Measurements from ENCODE around the gene KRT86.
"Not testable (repeated sequence)": the region's sequence is repeated elsewhere in the genome, so short reads cannot be mapped to it uniquely, and the experiment has no call there.

The KRT86 gene

GRCh38 chr12:52270541-52271070 is 3.8 kb upstream of the KRT86 start:
- peak; percentile 1 for DNase-seq

- DNase-seq: no peak
Measured at GRCh38 chr12:52271158-52271557, 3.3 kb upstream of the KRT86 start.

GRCh38 chr12:52275686-52276085 is 1.2 kb downstream of the KRT86 start:
- peak; percentile 4 for DNase-seq

- DNase-seq: peak; percentile 12
Measured at GRCh38 chr12:52277486-52278245, 3.2 kb downstream of the KRT86 start.

- DNase-seq: peak; percentile 82
Measured at GRCh38 chr12:52278575-52279421, 4.4 kb downstream of the KRT86 start.

GRCh38 chr12:52279422-52280318 is 5.2 kb downstream of the KRT86 start:
- DNase-seq: peak; percentile 1

GRCh38 chr12:52280319-52280795 is 5.9 kb downstream of the KRT86 start:
- DNase-seq: peak; percentile 0

- DNase-seq: peak; percentile 18
Measured at GRCh38 chr12:52280796-52281560, 6.5 kb downstream of the KRT86 start.

GRCh38 chr12:52284562-52285171 is 10.2 kb downstream of the KRT86 start:
- DNase-seq: no peak

GRCh38 chr12:52285172-52285745 is 10.8 kb downstream of the KRT86 start:
- DNase-seq: no peak

- no peak for DNase-seq
Measured at GRCh38 chr12:52285851-52286530, 11.5 kb downstream of the KRT86 start.

GRCh38 chr12:52286857-52287785 is 12.7 kb downstream of the KRT86 start:
- not testable (repeated sequence) for DNase-seq

- DNase-seq: not testable (repeated sequence)
Measured at GRCh38 chr12:52287816-52288805, 13.7 kb downstream of the KRT86 start.

GRCh38 chr12:52290483-52291134 is 16.2 kb downstream of the KRT86 start:
- not testable (repeated sequence) for DNase-seq

GRCh38 chr12:52291267-52291935 is 17.0 kb downstream of the KRT86 start, which contains the start of gene KRT81:
KRT81 (minus strand) TSS chr12:52291534; CDS start chr12:52291465, 69 bp downstream.
- no peak for DNase-seq

- no peak for DNase-seq
Measured at GRCh38 chr12:52293926-52294325, 19.5 kb downstream of the KRT86 start.

- DNase-seq: no peak
Measured at GRCh38 chr12:52294803-52295202, 20.4 kb downstream of the KRT86 start.

Measured in activated CD4-positive, CD25-positive, alpha-beta regulatory T cell treated with anti-CD3 and anti-CD28 coated beads, Interleukin-2, amount 50 U/mL, for 72 hours (primary cell).